OCI-M2 (cell line): ENCODE results near the gene RAB11FIP5.
"Not testable (repeated sequence)": the region's sequence is repeated elsewhere in the genome, so short reads cannot be mapped to it uniquely, and the experiment has no call there.

Experiments used
- DNase-seq: peaks from one replicate; lab custom pipeline; 2025; ENCODE audit not compliant: unreplicated experiment; lab: John Stamatoyannopoulos, UW

The RAB11FIP5 gene

GRCh38 chr2:73112913-73113854 lies at the start of gene RAB11FIP5:
RAB11FIP5 (minus strand) TSS chr2:73112948; CDS start chr2:73112777, 171 bp downstream.
- DNase-seq = no peak

- DNase-seq = no peak
These were observed 43.9 kb upstream of the RAB11FIP5 start for GRCh38 chr2:73156539-73157124.

- no peak for DNase-seq
These were observed 30.2 kb upstream of the RAB11FIP5 start for GRCh38 chr2:73142937-73143336.

- no peak for DNase-seq
These were observed 29.1 kb upstream of the RAB11FIP5 start for GRCh38 chr2:73141896-73142295.

GRCh38 chr2:73135236-73135635 lies 22.5 kb upstream of the RAB11FIP5 start:
- DNase-seq = no peak

- no peak for DNase-seq
These were observed 21.7 kb upstream of the RAB11FIP5 start for GRCh38 chr2:73134471-73134870.

GRCh38 chr2:73133566-73134197 lies 20.9 kb upstream of the RAB11FIP5 start:
- DNase-seq = no peak

- DNase-seq = no peak
These were observed 19.1 kb upstream of the RAB11FIP5 start for GRCh38 chr2:73131807-73132206.

GRCh38 chr2:73130790-73131189 lies 18.0 kb upstream of the RAB11FIP5 start:
- DNase-seq = no peak

- no peak for DNase-seq
These were observed 16.2 kb upstream of the RAB11FIP5 start for GRCh38 chr2:73128841-73129535.

- DNase-seq = no peak
These were observed 9.8 kb upstream of the RAB11FIP5 start for GRCh38 chr2:73122536-73122935.

GRCh38 chr2:73119611-73120239 lies 7.0 kb upstream of the RAB11FIP5 start:
- DNase-seq = not testable (repeated sequence)

GRCh38 chr2:73117441-73117840 lies 4.7 kb upstream of the RAB11FIP5 start:
- DNase-seq = no peak

- no peak for DNase-seq
These were observed 3.6 kb upstream of the RAB11FIP5 start for GRCh38 chr2:73116182-73116960.

- DNase-seq = no peak
These were observed 1.6 kb upstream of the RAB11FIP5 start for GRCh38 chr2:73114273-73114867.

GRCh38 chr2:73112026-73112912 lies 479 bp downstream of the RAB11FIP5 start:
- no peak for DNase-seq

- no peak for DNase-seq
These were observed 1.4 kb downstream of the RAB11FIP5 start for GRCh38 chr2:73111073-73112025.
